ENCODE measurements around the gene SLN. TPM values are rescaled to one million over a fixed set of nuclear protein-coding genes. Genes with fewer than 3 reads are reported as not detected.

The SLN gene
- total RNA-seq, 1 donor from 2014 or later = 64.0 TPM

DNA sequence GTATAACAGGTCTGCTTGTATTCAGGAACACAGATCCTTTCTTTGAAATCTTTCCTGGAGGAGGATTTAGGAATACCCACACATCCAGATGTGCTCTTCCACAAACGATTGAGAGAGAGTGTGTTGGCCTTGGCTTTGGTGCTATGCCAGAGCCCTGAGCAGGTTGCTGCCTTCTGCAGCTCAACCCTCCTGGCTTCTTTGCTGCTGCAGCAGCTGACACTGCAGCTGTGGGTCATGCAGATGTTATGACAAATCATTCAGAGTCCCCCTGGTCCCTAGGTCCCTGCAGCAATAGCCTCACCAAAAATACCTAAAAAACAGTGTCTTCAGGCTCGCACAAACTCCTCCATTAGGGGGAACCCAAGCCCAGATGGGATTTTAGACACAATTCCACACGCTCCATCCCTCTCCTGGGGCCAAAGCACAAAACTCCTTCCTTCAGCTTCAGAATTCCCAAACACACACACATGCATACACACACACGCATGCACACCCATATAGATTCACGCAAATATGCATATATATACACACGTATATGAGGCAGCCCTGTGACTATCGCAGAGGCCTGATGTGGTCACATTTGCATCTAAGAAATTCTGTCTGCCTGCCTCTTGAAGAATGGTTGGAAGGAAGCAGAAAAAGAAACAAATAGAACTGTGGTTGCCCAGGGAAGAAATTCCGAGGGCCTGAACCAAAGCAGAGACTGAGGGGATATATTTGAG is 35.4 kb downstream of the SLN start:
- Histone ChIP-seq H3K27me3 (ENCODE audit: low read depth) (peaks cover 26% of the 10 kb centered on the region), H3K36me3 (no peaks in the 10 kb centered on the region)
- intact Hi-C loops (cut with micrococcal nuclease) = no loop called here

DNA sequence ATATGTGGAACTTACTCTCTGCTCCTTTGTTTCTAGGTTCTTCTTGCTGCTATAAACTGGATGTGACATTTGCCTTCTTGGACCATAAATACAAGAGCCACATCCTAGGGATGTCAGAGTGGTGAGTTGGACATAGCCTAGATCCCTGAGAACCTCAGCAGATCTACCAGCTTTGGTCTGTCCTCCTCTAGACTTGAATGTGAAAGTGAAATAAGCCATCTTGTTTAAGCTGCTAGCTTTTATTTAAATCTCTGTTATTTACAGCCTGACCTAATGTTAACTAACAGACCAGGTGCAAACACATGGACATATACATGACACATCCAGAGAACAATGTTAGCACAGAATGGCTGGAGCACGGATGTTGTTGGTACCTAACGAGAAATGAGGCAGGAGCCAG is 36.0 kb downstream of the SLN start:
- no peaks in the 10 kb centered on the region for H3K4me1 ChIP-seq
- TF ChIP-seq CTCF (IDR thresholded peaks at IDR 0.05; ENCODE audit: borderline replicate concordance) = no peak
- H3K4me3 ChIP-seq = no peak overlapping the region
- no peaks in the 10 kb centered on the region for H3K36me3 ChIP-seq
- intact Hi-C loops (cut with micrococcal nuclease) = no loop called here
- DNase-seq = no peak
- H3K9me3 ChIP-seq (replicated peaks) = no peaks in the 10 kb centered on the region
- peaks cover 27% of the 10 kb centered on the region for H3K27me3 ChIP-seq (ENCODE audit: low read depth)
- no peak overlapping the region for H3K27ac ChIP-seq (replicated peaks)

More for the DNA sequence above, 35.4 kb downstream of the SLN start:
- DNase-seq = no peak
- TF ChIP-seq CTCF (IDR thresholded peaks at IDR 0.05; ENCODE audit: borderline replicate concordance) = no peak
- Histone ChIP-seq H3K4me1 (no peaks in the 10 kb centered on the region), H3K27ac (replicated peaks) (no peak overlapping the region), H3K4me3 (no peak overlapping the region), H3K9me3 (replicated peaks) (no peaks in the 10 kb centered on the region)

DNA sequence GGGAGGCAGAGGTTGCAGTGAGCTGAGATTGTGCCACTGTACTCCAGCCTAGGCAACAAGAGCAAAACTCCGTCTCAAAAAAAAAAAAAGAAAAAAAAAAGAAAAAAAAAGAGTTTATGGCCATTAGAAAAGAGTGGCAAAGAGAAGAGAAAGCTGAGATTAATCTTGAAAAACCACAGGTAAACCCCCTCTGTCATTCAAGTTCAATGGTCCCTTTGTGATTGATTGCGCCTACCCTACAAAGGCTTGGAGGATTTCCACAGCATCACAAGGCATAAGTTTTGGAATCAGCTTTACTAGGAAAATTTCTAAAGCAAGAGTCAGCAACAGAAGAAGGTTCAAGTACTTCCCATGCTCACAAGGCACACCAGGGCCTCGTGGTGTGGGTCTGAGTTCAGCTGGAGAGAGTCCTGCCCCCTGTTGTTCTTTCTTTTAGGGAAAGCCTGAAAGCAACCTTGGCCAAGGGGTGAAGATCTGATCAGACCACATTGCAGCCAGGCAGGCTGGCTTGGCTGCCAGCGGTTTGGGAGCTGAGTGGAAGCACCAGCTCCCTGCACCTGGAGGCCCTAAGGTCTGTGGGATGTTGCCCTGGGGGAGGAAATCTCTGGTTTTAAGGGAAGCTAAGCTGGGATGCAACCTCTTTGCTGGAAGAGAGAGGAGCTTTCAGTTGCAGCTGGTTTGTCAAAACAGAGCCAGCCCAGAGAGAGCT is 41.8 kb downstream of the SLN start:
- H3K4me1 ChIP-seq = no peaks in the 10 kb centered on the region
- intact Hi-C loops (cut with micrococcal nuclease) = no loop called here

GRCh38 chr11:107669191-107669740 is 42.6 kb downstream of the SLN start:
- Histone ChIP-seq H3K4me1 (no peaks in the 10 kb centered on the region), H3K27me3 (ENCODE audit: low read depth) (peaks cover 18% of the 10 kb centered on the region), H3K4me3 (no peak overlapping the region), H3K36me3 (no peaks in the 10 kb centered on the region), H3K27ac (replicated peaks) (no peak overlapping the region), H3K9me3 (replicated peaks) (no peaks in the 10 kb centered on the region)
- intact Hi-C loops (cut with micrococcal nuclease) = no loop called here
- TF ChIP-seq CTCF (IDR thresholded peaks at IDR 0.05; ENCODE audit: borderline replicate concordance) = no peak
- no peak for DNase-seq

More for the DNA sequence above, 41.8 kb downstream of the SLN start:
- no peak overlapping the region for H3K27ac ChIP-seq (replicated peaks)
- no peak for TF ChIP-seq CTCF (IDR thresholded peaks at IDR 0.05; ENCODE audit: borderline replicate concordance)
- H3K4me3 ChIP-seq = no peak overlapping the region
- no peaks in the 10 kb centered on the region for H3K36me3 ChIP-seq
- H3K9me3 ChIP-seq (replicated peaks) = no peaks in the 10 kb centered on the region
- DNase-seq = no peak
- H3K27me3 ChIP-seq (ENCODE audit: low read depth) = peaks cover 19% of the 10 kb centered on the region

DNA sequence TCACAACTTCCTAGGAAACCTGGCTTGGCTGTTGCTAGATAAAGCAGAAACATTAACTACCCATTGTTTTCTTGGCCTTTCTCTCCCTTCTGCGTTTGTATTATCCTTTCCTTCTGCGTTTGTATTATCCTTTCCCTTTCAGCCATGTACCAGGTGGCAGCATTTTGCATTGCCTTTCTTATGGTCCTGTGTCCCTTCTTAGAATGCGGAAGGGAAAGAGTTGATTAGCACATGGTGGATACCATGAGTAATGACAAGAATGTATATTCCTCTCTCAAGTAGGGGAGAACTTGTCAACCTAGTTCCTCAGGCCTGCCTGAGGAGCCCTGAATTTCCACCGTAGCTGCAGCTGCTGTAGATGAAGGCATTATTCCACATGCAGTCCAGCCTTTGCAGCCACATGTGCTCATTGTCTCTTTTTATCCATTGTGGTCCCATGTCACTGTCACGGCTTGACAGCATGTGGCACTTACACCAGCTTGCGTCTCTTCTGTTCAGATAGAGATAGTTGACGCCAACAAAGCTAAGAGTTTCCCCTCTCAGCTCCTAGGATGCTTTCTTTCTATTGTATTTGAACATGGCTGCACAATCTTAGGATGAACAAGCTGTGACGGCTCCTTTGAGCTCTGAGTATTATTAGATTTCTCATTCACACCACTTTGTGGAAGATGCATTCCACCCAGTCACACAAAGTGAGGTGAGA is 44.8 kb downstream of the SLN start:
- Histone ChIP-seq H3K36me3 (no peaks in the 10 kb centered on the region), H3K9me3 (replicated peaks) (no peaks in the 10 kb centered on the region), H3K4me3 (no peak overlapping the region), H3K4me1 (no peaks in the 10 kb centered on the region), H3K27me3 (ENCODE audit: low read depth) (peaks cover 15% of the 10 kb centered on the region), H3K27ac (replicated peaks) (no peak overlapping the region)
- no peak for TF ChIP-seq CTCF (IDR thresholded peaks at IDR 0.05; ENCODE audit: borderline replicate concordance)
- intact Hi-C loops (cut with micrococcal nuclease) = no loop called here
- no peak for DNase-seq

All from left ventricle myocardium inferior (tissue), 1 donor.